NCI-H345 treated with DMSO at 0.1 percent for 48 hours (cell line): Measurements from ENCODE around the gene ZNF226.
"Not testable (repeated sequence)": the region's sequence is repeated elsewhere in the genome, so short reads cannot be mapped to it uniquely, and the experiment has no call there.

Experiments used
- DNase-seq: peaks from one replicate; lab custom pipeline; 2025; ENCODE audit not compliant: unreplicated experiment; lab: John Stamatoyannopoulos, UW

ZNF226 gene

GRCh38 chr19:44164673-44165512 lies at the start of gene ZNF226:
Gene ZNF226 (plus strand): TSS chr19:44165100. CDS start chr19:44170081, 4,981 bp downstream.
- DNase-seq, result peak; percentile 90

DNA sequence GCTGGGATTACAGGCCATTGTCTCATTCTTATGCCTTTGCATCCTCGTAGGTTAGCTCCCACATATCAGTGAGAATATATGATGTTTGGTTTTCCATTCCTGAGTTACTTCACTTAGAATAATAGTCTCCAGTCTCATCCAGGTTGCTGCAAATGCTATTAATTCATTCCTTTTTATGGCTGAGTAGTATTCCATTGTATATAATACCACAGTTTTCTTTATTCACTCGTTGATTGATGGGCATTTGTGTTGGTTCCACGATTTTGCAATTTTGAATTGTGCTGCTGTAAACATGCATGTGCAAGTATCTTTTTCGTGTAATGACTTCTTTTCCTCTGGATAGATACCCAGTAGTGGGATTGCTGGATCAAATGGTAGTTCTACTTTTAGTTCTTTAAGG lies 43.7 kb upstream of the ZNF226 start:
- DNase-seq, result not testable (repeated sequence)

GRCh38 chr19:44131955-44132354 lies 32.9 kb upstream of the ZNF226 start:
- no peak for DNase-seq

- peak; percentile 35 for DNase-seq
Measured at GRCh38 chr19:44141191-44142058, 23.5 kb upstream of the ZNF226 start, which contains the start of gene ZNF234. Gene ZNF234 (plus strand): TSS chr19:44141554. CDS start chr19:44144633, 3,079 bp downstream.

- DNase-seq, result no peak
Measured at GRCh38 chr19:44142059-44142433, 22.9 kb upstream of the ZNF226 start.

DNA sequence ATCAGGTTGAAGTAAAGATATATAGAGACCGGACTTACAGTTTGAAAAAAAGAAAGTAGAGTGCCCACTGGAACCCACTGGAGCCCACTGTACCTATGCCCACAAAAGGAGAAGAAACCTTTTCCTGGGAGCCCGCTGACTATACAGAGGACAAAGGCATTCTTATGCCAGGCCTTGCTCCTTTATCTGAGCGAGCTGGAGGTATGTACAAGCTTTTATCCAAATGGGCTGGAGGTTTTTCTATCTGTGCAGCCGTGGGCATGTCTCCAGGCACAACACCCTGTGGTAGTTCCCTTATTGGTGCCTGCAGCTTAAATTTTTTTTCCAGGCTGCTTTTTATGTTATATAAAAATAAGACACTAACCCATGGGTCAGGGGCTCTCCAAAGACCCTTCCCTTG lies 15.1 kb upstream of the ZNF226 start:
- no peak for DNase-seq

GRCh38 chr19:44151491-44151890 lies 13.4 kb upstream of the ZNF226 start:
- no peak for DNase-seq

GRCh38 chr19:44156475-44156874 lies 8.4 kb upstream of the ZNF226 start:
- no peak for DNase-seq

DNA sequence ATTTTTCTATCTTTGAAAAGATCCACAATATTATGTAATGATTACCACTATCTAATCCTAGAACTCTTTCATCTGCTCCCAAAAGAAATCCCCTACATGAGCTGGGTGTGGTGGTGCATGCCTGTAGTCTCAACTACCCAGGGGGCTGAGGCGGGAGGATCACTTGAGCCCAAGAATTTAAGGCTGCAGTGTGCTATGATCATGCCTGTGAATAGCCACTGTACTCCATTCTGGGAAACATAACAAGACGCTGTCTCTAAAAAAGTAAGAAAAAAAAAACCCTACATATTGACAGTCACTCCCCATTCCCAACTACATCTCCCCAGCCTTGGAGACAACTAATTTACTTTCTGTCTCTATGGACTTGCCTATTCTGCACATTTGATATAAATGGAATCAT lies 1.1 kb upstream of the ZNF226 start:
- no peak for DNase-seq

- no peak for DNase-seq
Measured at GRCh38 chr19:44164327-44164672, 600 bp upstream of the ZNF226 start.

- DNase-seq, result not testable (repeated sequence)
Measured at GRCh38 chr19:44170660-44171059, 5.8 kb downstream of the ZNF226 start.

DNA sequence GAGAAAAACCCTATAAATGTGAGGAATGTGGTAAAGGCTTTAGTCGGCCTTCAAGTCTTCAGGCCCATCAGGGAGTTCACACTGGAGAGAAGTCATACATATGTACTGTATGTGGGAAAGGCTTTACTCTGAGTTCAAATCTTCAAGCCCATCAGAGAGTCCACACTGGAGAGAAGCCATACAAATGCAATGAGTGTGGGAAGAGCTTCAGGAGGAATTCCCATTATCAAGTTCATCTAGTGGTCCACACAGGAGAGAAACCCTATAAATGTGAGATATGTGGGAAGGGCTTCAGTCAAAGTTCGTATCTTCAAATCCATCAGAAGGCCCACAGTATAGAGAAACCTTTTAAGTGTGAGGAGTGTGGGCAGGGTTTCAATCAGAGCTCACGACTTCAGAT lies 11.7 kb downstream of the ZNF226 start:
- no peak for DNase-seq

- no peak for DNase-seq
Measured at GRCh38 chr19:44180968-44181367, 16.1 kb downstream of the ZNF226 start.

- DNase-seq, result no peak
Measured at GRCh38 chr19:44182145-44182544, 17.2 kb downstream of the ZNF226 start.

GRCh38 chr19:44190020-44190419 lies 25.1 kb downstream of the ZNF226 start:
- no peak for DNase-seq

DNA sequence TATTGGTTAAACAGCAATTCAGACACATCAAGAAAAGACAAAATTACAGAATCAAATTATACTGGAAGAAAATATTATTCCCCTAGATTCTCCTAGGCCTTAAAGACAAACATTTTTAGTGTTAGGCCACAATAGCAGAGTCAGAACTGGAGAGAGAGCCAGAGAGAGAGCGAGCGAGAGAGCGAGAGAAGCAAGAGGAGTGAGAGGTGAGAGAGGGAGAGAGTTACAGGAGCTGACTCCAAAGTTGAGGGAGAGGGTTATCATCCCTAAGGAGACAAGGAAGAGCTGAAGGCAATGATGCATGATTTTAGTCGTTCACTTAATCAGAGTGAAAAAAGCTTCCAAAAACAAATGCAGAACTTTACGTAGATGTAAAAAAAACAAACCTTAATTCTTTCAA lies 27.2 kb downstream of the ZNF226 start:
- no peak for DNase-seq

- no peak for DNase-seq
Measured at GRCh38 chr19:44196772-44197171, 31.9 kb downstream of the ZNF226 start.

DNA sequence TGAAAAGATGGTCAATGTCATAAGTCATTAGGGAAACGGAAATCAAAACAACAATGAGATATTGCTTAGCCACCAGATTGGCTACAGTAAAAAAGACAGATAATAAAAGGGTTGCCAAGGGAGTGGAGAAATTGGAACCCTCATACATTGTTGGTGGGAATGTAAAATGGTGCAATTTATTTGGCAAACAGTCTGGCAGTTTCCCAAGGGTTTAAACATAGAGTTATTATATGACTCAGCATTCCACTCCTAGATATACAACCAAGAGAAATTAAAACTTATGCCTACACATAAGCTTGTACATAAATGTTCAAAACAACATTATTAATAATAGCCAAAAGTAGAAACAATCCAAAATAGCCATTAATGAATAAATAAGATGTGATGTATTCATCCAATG lies 37.6 kb downstream of the ZNF226 start:
- no peak for DNase-seq

DNA sequence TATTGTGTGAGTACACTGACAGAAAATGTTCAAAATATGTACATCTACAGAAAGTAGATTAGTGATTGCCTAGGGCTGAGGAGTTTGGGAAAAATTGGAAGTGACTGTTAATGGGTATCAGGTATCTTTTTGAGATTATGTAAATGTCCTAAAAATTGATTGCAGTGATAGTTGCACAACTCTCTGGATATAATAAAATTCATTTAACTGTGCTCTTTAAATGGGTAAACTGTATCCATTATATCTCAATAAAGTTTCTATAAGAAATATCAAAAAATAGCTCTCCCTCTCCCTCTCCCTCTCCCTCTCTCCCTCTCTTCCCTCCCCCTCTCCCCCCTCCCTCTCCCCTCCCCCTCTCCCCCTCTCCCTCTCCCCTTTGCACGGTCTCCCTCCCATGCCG lies 38.1 kb downstream of the ZNF226 start:
- DNase-seq, result no peak

- not testable (repeated sequence) for DNase-seq
Measured at GRCh38 chr19:44203877-44204276, 39.0 kb downstream of the ZNF226 start.

DNA sequence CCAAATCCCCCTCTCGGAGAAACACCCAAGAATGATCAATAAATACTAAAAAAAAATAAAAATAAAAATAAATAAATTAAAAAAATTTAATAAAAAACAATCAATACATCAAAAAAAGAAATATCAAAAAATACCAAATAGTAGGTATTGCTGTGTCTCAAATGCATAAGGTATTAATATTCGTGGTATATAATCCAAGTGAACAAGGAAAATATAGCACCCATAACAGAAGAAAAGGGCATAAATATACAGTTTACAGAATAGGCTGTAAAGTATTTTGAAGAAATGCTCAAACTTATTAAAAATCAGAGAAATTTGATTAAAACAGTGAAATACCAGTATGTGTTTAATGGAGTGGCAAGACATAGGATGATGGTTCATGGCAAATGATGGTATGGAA lies 39.9 kb downstream of the ZNF226 start:
- no peak for DNase-seq
